Non-pigmented ciliary epithelial cell (primary cell): Measurements from ENCODE around the gene TTC1.
"Not testable (repeated sequence)": the region's sequence is repeated elsewhere in the genome, so short reads cannot be mapped to it uniquely, and the experiment has no call there.

ENCODE experiments used
- DNase-seq: peaks from one replicate; pipeline ENCODE4 v3.0.0-alpha.2; 2010; ENCODE audit warnings: low read depth

Gene TTC1

DNA sequence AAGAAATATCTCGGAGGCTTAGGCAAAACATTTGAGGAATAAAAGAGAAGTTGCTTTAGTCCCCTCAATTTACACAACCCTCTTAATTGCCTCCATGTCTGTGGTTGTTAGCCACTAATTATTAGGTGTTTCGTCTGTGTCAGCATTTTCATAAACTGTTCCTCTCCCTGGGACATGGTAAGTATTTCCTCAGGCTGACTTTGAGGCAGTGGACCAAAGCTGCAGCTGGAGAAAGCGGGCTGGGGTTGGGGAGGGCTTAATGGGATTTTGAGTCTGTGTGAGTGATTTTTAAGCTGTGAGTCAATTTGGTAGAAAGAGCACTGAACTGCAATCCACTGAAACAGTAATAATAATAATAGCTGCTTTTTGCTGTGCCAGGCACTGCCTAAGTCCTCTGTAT is 13.0 kb upstream of the TTC1 start:
- DNase-seq = no peak

DNA sequence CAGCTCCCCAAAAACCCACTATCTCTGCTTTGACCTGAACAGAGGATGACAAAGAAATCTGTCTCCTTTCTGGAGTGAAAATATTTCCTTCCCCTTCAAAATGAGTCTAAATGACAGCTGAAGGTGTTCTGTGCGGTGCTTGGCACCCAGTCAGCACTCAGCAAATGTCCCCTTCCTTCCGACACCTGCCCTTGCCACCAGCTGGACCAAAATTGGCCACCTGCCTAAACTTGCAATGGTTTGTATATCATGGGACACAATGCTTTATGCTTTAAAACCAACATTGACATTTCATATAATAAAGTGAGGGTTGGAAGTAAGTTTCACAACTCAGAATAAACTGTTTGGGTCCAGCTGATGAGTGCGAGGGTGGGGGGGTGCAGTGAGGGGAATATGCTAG is 7.5 kb upstream of the TTC1 start:
- no peak for DNase-seq

DNA sequence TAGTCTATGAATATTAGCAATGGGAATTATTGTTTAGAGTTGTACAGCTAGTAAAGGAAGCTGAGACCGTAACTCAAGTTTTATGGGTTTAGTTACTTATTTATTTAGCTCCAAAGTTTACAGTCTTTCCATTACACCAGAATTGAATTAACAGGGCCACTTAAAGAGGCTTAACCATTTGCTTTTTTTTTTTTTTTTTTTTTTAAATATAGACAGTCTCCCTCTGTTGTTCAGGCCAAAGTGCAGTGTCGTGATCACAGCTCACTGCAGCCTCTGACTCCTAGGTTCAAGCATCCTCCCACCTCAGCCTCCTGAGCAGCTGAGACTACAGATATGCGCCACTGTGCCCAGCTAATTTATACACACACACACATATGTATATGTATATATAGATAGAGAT is 1.4 kb upstream of the TTC1 start:
- DNase-seq = no peak

DNA sequence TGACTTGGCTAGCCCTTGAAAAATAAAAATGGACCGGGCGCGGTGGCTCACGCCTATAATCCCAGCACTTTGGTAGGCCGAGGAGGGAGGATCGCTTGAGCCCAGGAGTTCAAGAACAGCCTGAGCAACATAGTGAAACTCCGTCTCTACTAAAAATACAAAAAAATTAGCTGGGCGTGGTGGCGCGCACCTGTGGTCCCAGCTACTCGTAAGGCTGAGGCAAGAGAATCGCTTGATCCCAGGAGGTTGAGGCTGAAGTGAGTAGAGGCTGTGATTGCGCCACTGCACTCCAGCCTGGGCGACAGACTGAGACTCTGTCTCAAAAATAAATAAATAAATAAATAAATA is 436 bp upstream of the TTC1 start:
- not testable (repeated sequence) for DNase-seq

GRCh38 chr5:160009591-160009989 is 651 bp downstream of the TTC1 start:
- no peak for DNase-seq

DNA sequence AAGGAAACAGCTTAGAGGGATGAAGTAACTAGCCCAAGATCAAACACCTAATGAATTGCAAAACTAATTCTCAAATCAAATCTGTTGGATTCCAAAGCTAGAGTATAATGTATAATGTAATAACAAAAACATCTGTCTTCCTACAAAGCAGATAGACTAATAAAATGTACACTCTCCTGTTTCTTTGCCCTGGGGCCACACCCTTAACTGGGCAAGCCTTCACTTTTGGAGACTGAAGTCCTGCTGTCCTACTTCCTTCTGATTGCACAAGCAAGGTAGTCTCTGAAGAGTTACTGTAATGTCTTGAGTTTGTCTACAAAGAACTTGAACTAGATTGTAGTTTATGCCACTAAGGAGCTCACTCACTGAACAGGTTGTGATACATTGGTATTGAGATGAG is 2.5 kb downstream of the TTC1 start:
- no peak for DNase-seq

GRCh38 chr5:160014197-160014596 is 5.3 kb downstream of the TTC1 start:
- DNase-seq = not testable (repeated sequence)

GRCh38 chr5:160018945-160019625 is 10.1 kb downstream of the TTC1 start:
- DNase-seq = no peak

DNA sequence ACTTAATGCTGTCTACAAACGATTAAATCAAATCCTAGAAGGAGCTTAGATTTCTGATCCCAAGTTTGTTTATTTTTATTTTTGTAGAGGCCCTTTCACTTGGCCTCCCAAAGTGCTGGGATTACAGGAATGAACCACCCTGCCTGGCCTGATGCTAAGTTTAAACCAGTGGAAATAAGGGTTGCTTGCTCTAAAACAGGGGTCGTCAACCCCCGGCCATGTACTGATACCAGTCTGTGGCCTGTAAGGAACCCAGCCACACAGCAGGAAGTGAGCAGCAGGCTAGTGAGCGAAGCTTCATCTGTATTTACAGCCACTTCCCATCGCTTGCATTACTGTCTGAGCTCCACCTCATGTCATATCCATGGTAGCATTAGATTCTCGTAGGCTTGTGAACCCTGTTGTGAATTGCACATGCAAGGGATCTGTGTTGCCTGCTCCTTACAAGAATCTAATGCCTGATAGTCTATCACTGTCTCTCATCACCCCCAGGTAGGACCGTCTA is 11.4 kb downstream of the TTC1 start:
- no peak for DNase-seq

DNA sequence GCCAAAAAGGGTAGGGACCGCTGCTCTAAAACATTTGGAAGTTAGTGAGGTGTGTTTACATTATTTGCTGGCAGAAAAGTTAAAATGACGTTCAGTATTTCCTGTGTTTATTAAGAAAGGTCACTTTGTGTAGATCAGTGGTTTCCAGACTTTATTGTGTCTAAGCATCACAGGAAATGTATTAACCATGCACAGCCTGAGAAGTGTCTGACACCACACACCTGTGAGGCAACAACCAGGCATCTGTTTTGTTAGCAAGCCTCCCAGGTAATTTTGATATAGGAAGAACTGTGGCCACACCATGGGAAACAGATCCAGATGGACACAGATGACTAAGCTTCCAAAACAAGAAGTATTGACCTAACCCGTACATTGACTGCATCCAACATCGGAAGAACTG is 12.0 kb downstream of the TTC1 start:
- DNase-seq = no peak

GRCh38 chr5:160021831-160022446 is 13.0 kb downstream of the TTC1 start:
- no peak for DNase-seq

GRCh38 chr5:160023007-160023907 is 14.3 kb downstream of the TTC1 start:
- DNase-seq = no peak

GRCh38 chr5:160023908-160024630 is 15.1 kb downstream of the TTC1 start:
- no peak for DNase-seq

GRCh38 chr5:160029004-160029403 is 20.1 kb downstream of the TTC1 start:
- no peak for DNase-seq

DNA sequence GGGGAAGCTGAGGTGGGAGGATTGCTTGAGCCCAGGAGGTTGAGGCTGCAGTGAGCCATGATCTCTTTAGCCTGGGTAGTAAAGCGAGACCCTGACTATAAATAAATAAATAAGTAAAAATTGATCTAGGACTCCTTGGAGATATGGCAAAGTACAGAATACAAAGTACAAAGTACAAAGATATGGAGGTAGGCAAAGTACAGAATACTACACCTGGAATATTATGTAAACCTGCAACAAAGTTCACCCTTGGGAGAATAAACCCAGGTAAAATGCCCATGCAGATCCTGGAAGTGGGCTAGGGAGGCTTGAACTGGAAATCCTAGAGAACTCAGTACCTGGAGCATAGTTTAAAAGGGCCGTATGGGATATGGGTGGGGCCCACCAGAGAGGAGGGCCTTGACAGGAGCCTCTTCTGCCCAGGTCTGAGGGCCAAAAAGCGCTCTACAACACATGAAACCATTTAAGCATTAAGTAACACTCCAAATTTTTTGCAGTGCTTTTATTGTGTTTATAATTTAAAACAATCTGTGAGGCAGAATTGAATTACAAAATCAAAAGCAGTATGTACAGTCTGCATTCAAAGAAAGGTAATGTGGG is 20.7 kb downstream of the TTC1 start:
- no peak for DNase-seq

DNA sequence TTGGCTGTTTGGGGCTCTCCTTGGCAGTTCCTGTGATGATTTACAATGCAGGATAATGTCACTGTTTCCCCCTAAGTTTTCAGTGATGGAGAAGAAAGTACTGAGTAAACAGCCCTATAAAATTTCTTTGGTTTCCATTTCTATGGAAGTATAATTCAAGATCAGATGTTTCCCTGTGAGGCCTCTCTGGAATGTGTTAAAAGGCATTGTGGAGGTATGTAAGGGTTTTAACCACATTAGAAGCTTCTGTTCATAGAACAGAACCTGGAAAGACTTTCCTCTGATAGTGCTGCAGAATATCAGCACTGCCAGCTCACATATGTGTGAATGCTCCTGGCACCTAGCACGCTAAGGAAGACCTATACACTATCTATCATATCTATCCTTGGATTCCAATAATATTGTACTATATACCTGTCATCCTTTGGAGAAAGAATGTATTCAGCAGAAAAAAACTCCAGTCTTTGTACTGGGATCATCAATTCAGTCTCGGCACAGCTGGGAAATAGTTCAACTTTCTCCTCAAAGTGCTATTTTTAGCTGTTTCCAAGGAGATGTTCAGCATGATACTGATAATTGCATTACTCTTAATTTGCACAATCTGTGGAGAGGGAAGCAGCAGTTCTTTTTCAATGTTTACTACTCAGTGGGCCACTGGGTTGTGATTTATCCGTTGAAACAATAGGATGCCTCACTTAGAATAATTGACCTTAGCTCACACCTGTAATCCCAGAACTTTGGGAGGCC is 21.9 kb downstream of the TTC1 start:
- no peak for DNase-seq

DNA sequence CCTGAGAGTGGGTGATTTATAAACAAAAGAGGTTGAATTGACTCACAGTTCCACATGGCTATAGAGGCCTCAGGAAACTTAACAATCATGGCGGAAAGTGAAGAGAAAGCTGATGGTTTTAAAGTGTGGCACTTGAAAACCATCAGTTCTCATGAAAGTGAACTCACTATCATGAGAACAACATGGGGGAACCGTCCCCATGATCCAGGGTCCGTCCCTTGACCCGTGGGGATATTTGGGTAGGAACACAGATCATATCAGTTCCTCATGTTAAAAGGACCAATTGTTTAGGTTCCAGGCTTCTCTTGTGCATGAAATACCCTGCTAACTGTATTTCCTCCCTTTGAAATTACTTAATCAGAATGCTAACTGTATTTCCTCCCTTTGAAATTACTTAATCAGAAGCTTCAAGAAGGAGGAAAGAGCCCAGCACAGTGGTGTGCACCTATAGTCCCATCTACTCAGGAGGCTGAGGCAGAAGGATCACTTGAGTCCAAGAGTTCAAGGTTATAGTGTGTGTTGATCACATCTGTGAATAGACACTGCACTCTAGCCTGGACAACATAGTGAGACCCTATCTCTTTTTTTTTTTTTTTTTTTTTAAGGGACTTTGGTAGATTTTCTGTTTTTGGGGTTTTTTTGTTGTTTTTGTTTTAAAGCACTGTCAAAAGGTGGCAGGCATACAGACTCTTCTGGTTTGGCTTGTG is 24.8 kb downstream of the TTC1 start:
- no peak for DNase-seq

- DNase-seq = no peak
These were observed 27.3 kb downstream of the TTC1 start for GRCh38 chr5:160036243-160036642.

- no peak for DNase-seq
These were observed 27.9 kb downstream of the TTC1 start for GRCh38 chr5:160036884-160037283.

- no peak for DNase-seq
These were observed 31.0 kb downstream of the TTC1 start for GRCh38 chr5:160039810-160040470.
